Measurements from ENCODE around the gene CDK17.

Gene CDK17

GRCh38 chr12:96241846-96242256 is 158.4 kb downstream of the CDK17 start:
- DNase-seq (ENCODE audit: low read depth in 1 of 2, low spot score in 1 of 2), result peak; percentile 21 to 60

- DNase-seq (ENCODE audit: low read depth in 1 of 2, low spot score in 1 of 2), result no peak
Observed at GRCh38 chr12:96241431-96241830, 158.8 kb downstream of the CDK17 start.

- DNase-seq (ENCODE audit: low read depth in 1 of 2, low spot score in 1 of 2), result no peak
Observed at GRCh38 chr12:96240656-96241055, 159.6 kb downstream of the CDK17 start.

GRCh38 chr12:96239711-96240635 is 160.3 kb downstream of the CDK17 start:
- no peak for DNase-seq (ENCODE audit: low read depth in 1 of 2, low spot score in 1 of 2)

- DNase-seq (ENCODE audit: low read depth in 1 of 2, low spot score in 1 of 2), result no peak
Observed at GRCh38 chr12:96238336-96239047, 161.7 kb downstream of the CDK17 start.

GRCh38 chr12:96237465-96238077 is 162.7 kb downstream of the CDK17 start:
- peak; percentile 17 to 29 for DNase-seq (ENCODE audit: low read depth in 1 of 2, low spot score in 1 of 2)

- no peak for DNase-seq (ENCODE audit: low read depth in 1 of 2, low spot score in 1 of 2)
Observed at GRCh38 chr12:96237035-96237434, 163.2 kb downstream of the CDK17 start.

GRCh38 chr12:96236221-96236822 is 163.9 kb downstream of the CDK17 start:
- no peak for DNase-seq (ENCODE audit: low read depth in 1 of 2, low spot score in 1 of 2)

GRCh38 chr12:96235484-96235826 is 164.8 kb downstream of the CDK17 start:
- no peak for DNase-seq (ENCODE audit: low read depth in 1 of 2, low spot score in 1 of 2)

- no peak for DNase-seq (ENCODE audit: low read depth in 1 of 2, low spot score in 1 of 2)
Observed at GRCh38 chr12:96234591-96235483, 165.4 kb downstream of the CDK17 start.

- DNase-seq (ENCODE audit: low read depth in 1 of 2, low spot score in 1 of 2), result no peak
Observed at GRCh38 chr12:96233939-96234461, 166.2 kb downstream of the CDK17 start.

- no peak for DNase-seq (ENCODE audit: low read depth in 1 of 2, low spot score in 1 of 2)
Observed at GRCh38 chr12:96233168-96233567, 167.1 kb downstream of the CDK17 start.

- no peak for DNase-seq (ENCODE audit: low read depth in 1 of 2, low spot score in 1 of 2)
Observed at GRCh38 chr12:96230646-96231045, 169.6 kb downstream of the CDK17 start.

GRCh38 chr12:96228566-96229248 is 171.5 kb downstream of the CDK17 start:
- no peak for DNase-seq (ENCODE audit: low read depth in 1 of 2, low spot score in 1 of 2)

Measured in activated T-helper 1 cell treated with anti-CD3 and anti-CD28 coated beads, Interleukin-2, amount 50 U/mL, for 16 hours (primary cell).